ENCODE results near the gene ATXN7L3.
"Not testable (repeated sequence)": the region's sequence is repeated elsewhere in the genome, so short reads cannot be mapped to it uniquely, and the experiment has no call there.

The ATXN7L3 gene

GRCh38 chr17:44199553-44200477 is at the start of gene ATXN7L3:
Gene ATXN7L3 (minus strand): TSS chr17:44199884. CDS start chr17:44198070, 1,814 bp downstream.
- peak; percentile 86 to 95 for DNase-seq

- DNase-seq = no peak
These were observed 48.4 kb upstream of the ATXN7L3 start for GRCh38 chr17:44247876-44248736.

- no peak for DNase-seq
These were observed 47.8 kb upstream of the ATXN7L3 start for GRCh38 chr17:44247440-44247841.

GRCh38 chr17:44241106-44241624 is 41.5 kb upstream of the ATXN7L3 start:
- no peak for DNase-seq

GRCh38 chr17:44237886-44238285 is 38.2 kb upstream of the ATXN7L3 start:
- DNase-seq = not testable (repeated sequence)

- DNase-seq = no peak
These were observed 36.8 kb upstream of the ATXN7L3 start for GRCh38 chr17:44236444-44236991.

- peak in 1 of 2 experiments; percentile 22 for DNase-seq
These were observed 35.9 kb upstream of the ATXN7L3 start for GRCh38 chr17:44235583-44235936.

- DNase-seq = no peak
These were observed 33.9 kb upstream of the ATXN7L3 start for GRCh38 chr17:44233582-44233981.

GRCh38 chr17:44232061-44232460 is 32.4 kb upstream of the ATXN7L3 start:
- no peak for DNase-seq

GRCh38 chr17:44230140-44230539 is 30.5 kb upstream of the ATXN7L3 start:
- no peak for DNase-seq

GRCh38 chr17:44229090-44229489 is 29.4 kb upstream of the ATXN7L3 start:
- no peak for DNase-seq

- DNase-seq = no peak
These were observed 23.9 kb upstream of the ATXN7L3 start for GRCh38 chr17:44223541-44224071.

- peak; percentile 59 to 87 for DNase-seq
These were observed 22.6 kb upstream of the ATXN7L3 start for GRCh38 chr17:44222112-44222869.

GRCh38 chr17:44221862-44222111 is 22.1 kb upstream of the ATXN7L3 start:
- DNase-seq = no peak

- peak in 1 of 2 experiments; percentile 78 for DNase-seq
These were observed 21.6 kb upstream of the ATXN7L3 start for GRCh38 chr17:44221084-44221861.

GRCh38 chr17:44220213-44221083 is 20.8 kb upstream of the ATXN7L3 start:
- DNase-seq = no peak

GRCh38 chr17:44219616-44220212 is 20.0 kb upstream of the ATXN7L3 start, which contains the start of gene UBTF:
Gene UBTF (minus strand): TSS chr17:44219675. CDS start chr17:44218229, 1,446 bp downstream.
- DNase-seq = peak in 1 of 2 experiments; percentile 50

- DNase-seq = peak in 1 of 2 experiments; percentile 49
These were observed 19.5 kb upstream of the ATXN7L3 start for GRCh38 chr17:44219108-44219615.

- DNase-seq = peak; percentile 69 to 72
These were observed 18.8 kb upstream of the ATXN7L3 start for GRCh38 chr17:44218344-44219107.

Measured in SW 1271 (cell line).